SK-N-SH (cell line): ENCODE data around the gene SEMA3F.

Experiments
- EZH2phosphoT487 ChIP-seq: fragments of 200-600 bp; sonication (generic); IDR thresholded peaks from 2 replicates; pipeline ENCODE4 v1.6.1; 2017; ENCODE audit warnings: low read depth, mixed run types, mild to moderate bottlenecking, antibody characterized with exemption, moderate library complexity, borderline replicate concordance
- JUND ChIP-seq: IDR thresholded peaks from 2 replicates; pipeline ENCODE4 v1.4.0; 2012
- NFIC ChIP-seq: IDR thresholded peaks from 2 replicates; pipeline ENCODE4 v1.4.0; 2012; ENCODE audit warnings: borderline replicate concordance
- POLR2AphosphoS5 ChIP-seq: IDR thresholded peaks from 2 replicates; pipeline ENCODE4 v1.6.1; 2012; ENCODE audit warnings: low read depth, low read length
- TEAD4 ChIP-seq: IDR thresholded peaks from 2 replicates; pipeline ENCODE4 v1.4.0; 2012; ENCODE audit warnings: mild to moderate bottlenecking, borderline replicate concordance; ENCODE audit not compliant: insufficient read depth
- USF1 ChIP-seq: IDR thresholded peaks from 2 replicates; pipeline ENCODE4 v1.4.0; 2012; ENCODE audit warnings: low read depth, borderline replicate concordance

GRCh38 chr3:50230104-50230793 lies 75.1 kb downstream of the SEMA3F start:
- TF ChIP-seq JUND (no peak), EZH2phosphoT487 (no peak), POLR2AphosphoS5 (no peak), USF1 (no peak), NFIC (no peak), TEAD4 (no peak)
